Measurements from ENCODE around the gene LGALSL.

DNA sequence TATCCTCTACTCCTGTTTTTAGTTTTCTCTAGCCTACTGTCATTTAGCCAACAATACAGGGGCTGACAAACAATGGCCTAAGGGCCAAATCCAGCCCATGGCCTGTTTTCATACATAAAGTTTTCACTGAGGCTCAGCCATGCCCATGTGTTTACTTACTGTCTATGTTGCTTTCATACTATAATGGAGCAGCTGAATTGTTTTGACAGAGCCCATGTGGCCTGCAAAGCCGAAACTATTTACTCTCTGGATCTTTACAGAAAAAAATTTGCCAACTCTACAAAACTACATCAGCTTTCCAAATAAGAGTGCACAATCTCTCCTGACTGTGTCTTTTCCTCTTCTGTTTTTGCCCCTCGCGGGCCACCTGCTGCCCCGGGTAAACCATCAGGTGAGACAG, 24.0 kb downstream of the LGALSL start:
- TF ChIP-seq, protein P1, sequence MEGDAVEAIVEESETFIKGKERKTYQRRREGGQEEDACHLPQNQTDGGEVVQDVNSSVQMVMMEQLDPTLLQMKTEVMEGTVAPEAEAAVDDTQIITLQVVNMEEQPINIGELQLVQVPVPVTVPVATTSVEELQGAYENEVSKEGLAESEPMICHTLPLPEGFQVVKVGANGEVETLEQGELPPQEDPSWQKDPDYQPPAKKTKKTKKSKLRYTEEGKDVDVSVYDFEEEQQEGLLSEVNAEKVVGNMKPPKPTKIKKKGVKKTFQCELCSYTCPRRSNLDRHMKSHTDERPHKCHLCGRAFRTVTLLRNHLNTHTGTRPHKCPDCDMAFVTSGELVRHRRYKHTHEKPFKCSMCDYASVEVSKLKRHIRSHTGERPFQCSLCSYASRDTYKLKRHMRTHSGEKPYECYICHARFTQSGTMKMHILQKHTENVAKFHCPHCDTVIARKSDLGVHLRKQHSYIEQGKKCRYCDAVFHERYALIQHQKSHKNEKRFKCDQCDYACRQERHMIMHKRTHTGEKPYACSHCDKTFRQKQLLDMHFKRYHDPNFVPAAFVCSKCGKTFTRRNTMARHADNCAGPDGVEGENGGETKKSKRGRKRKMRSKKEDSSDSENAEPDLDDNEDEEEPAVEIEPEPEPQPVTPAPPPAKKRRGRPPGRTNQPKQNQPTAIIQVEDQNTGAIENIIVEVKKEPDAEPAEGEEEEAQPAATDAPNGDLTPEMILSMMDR (IDR thresholded peaks at IDR 0.05), result no peak
- TF ChIP-seq POLR2A (IDR thresholded peaks at IDR 0.05), result no peak
- TF ChIP-seq EP300 (IDR thresholded peaks at IDR 0.05), result no peak
